Ascending aorta (tissue), 2 donors: Measurements from ENCODE around the gene NPAS3. TPM values are rescaled to one million over a fixed set of nuclear protein-coding genes. Genes with fewer than 3 reads are reported as not detected.

Experiments used
- DNase-seq, 2 donors: peaks; one replicate each; pipeline ENCODE4 v3.0.0-alpha.2; 2019; ENCODE audit warnings: low spot score in 2 of 2
- H3K27ac ChIP-seq, 2 donors: fragments of 200-600 bp; sonication (generic); one replicate each; pipeline ENCODE4 v1.5.1; 2016 to 2017; ENCODE audit warnings: mild to moderate bottlenecking in 1 of 2
- H3K27me3 ChIP-seq: fragments of 200-600 bp; sonication (generic); one replicate; pipeline ENCODE4 v1.5.1; 2017
- H3K36me3 ChIP-seq, 2 donors: fragments of 200-600 bp; sonication (generic); one replicate each; pipeline ENCODE4 v1.5.1; 2016
- H3K4me1 ChIP-seq, 2 donors: fragments of 200-600 bp; sonication (generic); one replicate each; pipeline ENCODE4 v1.5.1; 2016 to 2017; ENCODE audit warnings: mild to moderate bottlenecking in 1 of 2
- H3K4me3 ChIP-seq, 2 donors: fragments of 200-600 bp; sonication (generic); one replicate each; pipeline ENCODE4 v1.5.1; 2016 to 2017; ENCODE audit warnings: mild to moderate bottlenecking in 1 of 2
- H3K9me3 ChIP-seq, 2 donors: fragments of 200-600 bp; sonication (generic); one replicate each; pipeline ENCODE4 v1.5.1; 2016
- CTCF ChIP-seq, 3 experiments: fragments of 200-600 bp in 2 of 3; fragments of 450-650 bp in 1 of 3; sonication (generic) in 2 of 3; IDR thresholded peaks; one replicate each; pipeline ENCODE4 v1.5.1; 2016 to 2019; ENCODE audit warnings: antibody characterized with exemption in 3 of 3, mild to moderate bottlenecking in 1 of 3, moderate library complexity in 1 of 3
- intact Hi-C: fragments of 100-400 bp; cut with DNase I; formaldehyde crosslinking; loops from one replicate; pipeline ENCODE4 v1.15.1; 2023
- total RNA-seq: library from RNA; depleted of rRNA; stranded (reverse); fragments of >200 nt; gene quantifications from one replicate; pipeline ENCODE4 v1.1.0, GENCODE V29; 2016

Gene NPAS3
- total RNA-seq, 1 donor from 2014 or later = not detected

- intact Hi-C loops = no loop called here
- H3K4me3 ChIP-seq = no peak overlapping the region
- H3K9me3 ChIP-seq = no peaks in the 10 kb centered on the region
- no peaks in the 10 kb centered on the region for H3K4me1 ChIP-seq
- H3K27ac ChIP-seq = no peak overlapping the region
- no peaks in the 10 kb centered on the region for H3K27me3 ChIP-seq
- no peak for DNase-seq
- H3K36me3 ChIP-seq = no peaks in the 10 kb centered on the region
- no peak for TF ChIP-seq CTCF (IDR thresholded peaks at IDR 0.05)
These were observed 585.6 kb downstream of the NPAS3 start for GRCh38 chr14:33524244-33524643.

- no peaks in the 10 kb centered on the region for H3K9me3 ChIP-seq
- intact Hi-C loops = no loop called here
- no peak overlapping the region for H3K4me3 ChIP-seq
- no peaks in the 10 kb centered on the region for H3K36me3 ChIP-seq
- TF ChIP-seq CTCF (IDR thresholded peaks at IDR 0.05) = no peak
- no peaks in the 10 kb centered on the region for H3K4me1 ChIP-seq
- H3K27ac ChIP-seq = no peak overlapping the region
- no peaks in the 10 kb centered on the region for H3K27me3 ChIP-seq
- DNase-seq = no peak
These were observed 586.9 kb downstream of the NPAS3 start for GRCh38 chr14:33525626-33526025.

GRCh38 chr14:33527023-33527634 lies 588.5 kb downstream of the NPAS3 start:
- intact Hi-C loops = no loop called here

GRCh38 chr14:33528655-33529054 lies 590.0 kb downstream of the NPAS3 start:
- Histone ChIP-seq H3K4me3 (no peak overlapping the region), H3K9me3 (no peaks in the 10 kb centered on the region), H3K27me3 (no peaks in the 10 kb centered on the region), H3K27ac (no peak overlapping the region), H3K4me1 (no peaks in the 10 kb centered on the region), H3K36me3 (no peaks in the 10 kb centered on the region)
- DNase-seq = no peak
- intact Hi-C loops = no loop called here
- TF ChIP-seq CTCF (IDR thresholded peaks at IDR 0.05) = no peak

More at GRCh38 chr14:33527023-33527634, 588.5 kb downstream of the NPAS3 start:
- H3K27me3 ChIP-seq = no peaks in the 10 kb centered on the region
- no peaks in the 10 kb centered on the region for H3K36me3 ChIP-seq
- no peak overlapping the region for H3K27ac ChIP-seq
- no peaks in the 10 kb centered on the region for H3K9me3 ChIP-seq
- no peak for DNase-seq
- H3K4me3 ChIP-seq = no peak overlapping the region
- TF ChIP-seq CTCF (IDR thresholded peaks at IDR 0.05) = no peak
- no peaks in the 10 kb centered on the region for H3K4me1 ChIP-seq

GRCh38 chr14:33529787-33530757 lies 591.4 kb downstream of the NPAS3 start:
- no peak for DNase-seq
- no peaks in the 10 kb centered on the region for H3K9me3 ChIP-seq
- H3K4me1 ChIP-seq = no peaks in the 10 kb centered on the region
- no peaks in the 10 kb centered on the region for H3K27me3 ChIP-seq
- no peak overlapping the region for H3K27ac ChIP-seq
- no peaks in the 10 kb centered on the region for H3K36me3 ChIP-seq
- H3K4me3 ChIP-seq = no peak overlapping the region
- no peak for TF ChIP-seq CTCF (IDR thresholded peaks at IDR 0.05)
- intact Hi-C loops = no loop called here
